Measurements from ENCODE around the gene AKT3.
"Not testable (repeated sequence)": the region's sequence is repeated elsewhere in the genome, so short reads cannot be mapped to it uniquely, and the experiment has no call there.

AKT3 gene

GRCh38 chr1:243693800-243694199, 156.2 kb downstream of the AKT3 start:
- DNase-seq (ENCODE audit: low spot score), result no peak

GRCh38 chr1:243686159-243686558, 163.9 kb downstream of the AKT3 start:
- DNase-seq (ENCODE audit: low spot score), result no peak

GRCh38 chr1:243680860-243681259, 169.2 kb downstream of the AKT3 start:
- no peak for DNase-seq (ENCODE audit: low spot score)

DNA sequence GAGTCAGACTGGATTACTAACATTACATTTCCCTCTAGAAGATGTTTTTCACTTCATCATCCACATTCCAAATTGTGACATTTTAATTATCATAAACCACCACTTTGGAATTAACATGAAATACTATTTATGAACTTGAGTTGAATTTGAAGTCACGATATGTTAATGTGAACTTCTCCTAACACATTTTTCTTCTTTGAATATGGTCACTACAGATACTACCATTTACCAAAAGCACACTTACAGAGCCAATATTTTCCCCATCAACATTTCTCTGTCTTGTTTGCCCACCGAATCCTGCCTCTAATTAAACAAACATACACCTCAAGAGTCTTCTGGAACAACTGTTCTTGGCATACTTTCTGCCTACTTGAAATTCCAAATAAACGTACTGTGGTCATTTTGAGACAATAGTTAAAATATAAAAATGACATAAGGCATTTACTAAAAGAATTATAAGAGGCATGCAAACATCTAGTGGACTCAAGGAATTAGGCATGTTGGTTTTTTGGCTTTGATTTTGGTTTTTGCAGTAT, 177.4 kb downstream of the AKT3 start:
- no peak for DNase-seq (ENCODE audit: low spot score)

- no peak for DNase-seq (ENCODE audit: low spot score)
Measured at GRCh38 chr1:243667591-243667990, 182.5 kb downstream of the AKT3 start.

DNA sequence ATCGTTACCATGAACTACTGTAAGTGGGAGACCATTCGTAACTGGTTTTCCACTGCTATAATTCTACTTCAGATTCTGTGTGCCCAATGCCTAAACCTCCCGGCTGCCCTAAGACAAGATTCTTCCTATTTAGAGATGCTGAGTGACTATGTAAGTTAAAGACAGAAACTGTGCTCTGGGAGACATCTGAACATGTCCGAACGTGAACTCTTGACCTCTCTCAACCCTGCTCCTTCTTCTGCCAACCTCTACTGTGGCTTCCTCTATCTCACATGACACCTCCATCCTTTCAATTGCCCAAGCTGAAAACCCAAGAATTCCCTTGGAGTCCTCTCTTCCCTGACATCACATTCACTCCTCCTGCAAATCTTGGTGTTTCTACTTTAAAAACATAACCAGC, 182.9 kb downstream of the AKT3 start:
- no peak for DNase-seq (ENCODE audit: low spot score)

GRCh38 chr1:243663651-243664050, 186.4 kb downstream of the AKT3 start:
- no peak for DNase-seq (ENCODE audit: low spot score)

DNA sequence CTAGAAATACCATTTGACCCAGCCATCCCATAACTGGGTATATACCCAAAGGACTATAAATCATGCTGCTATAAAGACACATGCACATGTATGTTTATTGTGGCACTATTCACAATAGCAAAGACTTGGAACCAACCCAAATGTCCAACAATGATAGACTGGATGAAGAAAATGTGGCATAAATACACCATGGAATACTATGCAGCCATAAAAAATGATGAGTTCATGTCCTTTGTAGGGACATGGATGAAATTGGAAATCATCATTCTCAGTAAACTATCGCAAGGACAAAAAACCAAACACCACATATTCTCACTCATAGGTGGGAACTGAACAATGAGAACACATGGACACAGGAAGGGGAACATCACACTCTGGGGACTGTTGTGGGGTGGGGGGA, 187.9 kb downstream of the AKT3 start:
- DNase-seq (ENCODE audit: low spot score), result not testable (repeated sequence)

GRCh38 chr1:243658594-243659105, 191.4 kb downstream of the AKT3 start:
- no peak for DNase-seq (ENCODE audit: low spot score)

DNA sequence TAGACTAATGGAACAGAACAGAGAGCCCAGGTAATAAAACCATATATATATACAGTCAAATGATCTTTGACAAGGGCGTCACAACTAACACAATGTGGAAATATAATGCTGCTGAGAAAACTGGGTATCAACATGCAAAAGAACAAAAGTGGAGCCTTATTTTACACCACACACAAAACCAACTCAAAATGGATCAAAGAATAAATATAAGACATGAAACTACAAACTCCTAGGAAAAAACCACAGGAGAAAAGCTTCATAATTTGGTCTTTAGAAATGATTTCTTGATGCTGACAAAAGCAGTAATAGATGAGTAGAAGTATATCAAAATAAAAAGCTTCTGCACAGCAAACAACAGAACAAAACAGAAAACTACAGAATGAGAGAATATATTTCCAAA, 192.2 kb downstream of the AKT3 start:
- DNase-seq (ENCODE audit: low spot score), result no peak

DNA sequence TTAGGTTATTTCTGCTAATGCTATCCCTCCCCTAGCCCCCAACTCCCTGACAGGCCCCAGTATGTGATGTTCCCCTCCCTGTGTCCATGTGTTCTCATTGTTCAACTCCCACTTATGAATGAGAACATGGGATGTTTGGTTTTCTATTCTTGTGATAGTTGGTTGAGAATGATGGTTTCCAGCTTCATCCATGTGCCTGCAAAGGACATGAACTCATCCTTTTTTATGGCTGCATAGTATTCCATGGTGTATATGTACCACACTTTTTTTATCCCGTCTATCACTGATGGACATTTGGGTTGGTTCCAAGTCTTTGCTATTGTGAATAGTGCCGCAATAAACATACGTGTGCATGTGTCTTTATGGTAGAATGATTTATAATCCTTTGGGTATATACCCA, 200.5 kb downstream of the AKT3 start:
- DNase-seq (ENCODE audit: low spot score), result not testable (repeated sequence)

- DNase-seq (ENCODE audit: low spot score), result no peak
Measured at GRCh38 chr1:243646841-243647240, 203.2 kb downstream of the AKT3 start.

GRCh38 chr1:243645281-243645680, 204.8 kb downstream of the AKT3 start:
- DNase-seq (ENCODE audit: low spot score), result no peak

- DNase-seq (ENCODE audit: low spot score), result peak; percentile 10
Measured at GRCh38 chr1:243642936-243643335, 207.1 kb downstream of the AKT3 start.

DNA sequence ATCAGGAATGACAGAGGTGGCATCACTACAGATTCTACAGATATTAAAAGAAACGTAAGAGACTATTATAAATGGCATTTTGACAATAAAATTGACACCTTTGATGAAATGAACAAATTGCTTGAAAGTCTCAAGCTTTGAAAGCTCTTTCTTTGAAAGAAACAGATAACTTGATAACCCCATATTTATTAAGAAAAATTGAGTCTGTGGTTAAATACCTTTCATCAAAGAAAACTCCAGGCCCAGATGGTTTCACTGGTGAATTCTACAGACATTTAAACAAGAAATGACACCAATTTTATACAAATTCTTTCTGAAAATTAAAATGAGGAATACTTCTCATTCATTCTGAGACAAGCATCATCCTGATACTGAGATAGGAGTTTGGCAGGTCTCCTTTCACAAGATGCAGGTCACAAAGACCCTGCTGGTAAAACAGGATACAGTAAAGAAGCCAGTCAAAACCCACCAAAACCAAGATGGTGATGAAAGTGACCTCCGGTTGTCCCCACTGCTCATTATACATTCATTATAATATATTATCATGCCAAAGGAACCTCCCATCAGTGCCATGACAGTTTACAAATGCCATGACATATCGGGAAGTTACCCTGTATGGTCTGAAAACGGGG, 210.9 kb downstream of the AKT3 start:
- no peak for DNase-seq (ENCODE audit: low spot score)

GRCh38 chr1:243638186-243638585, 211.9 kb downstream of the AKT3 start:
- no peak for DNase-seq (ENCODE audit: low spot score)

DNA sequence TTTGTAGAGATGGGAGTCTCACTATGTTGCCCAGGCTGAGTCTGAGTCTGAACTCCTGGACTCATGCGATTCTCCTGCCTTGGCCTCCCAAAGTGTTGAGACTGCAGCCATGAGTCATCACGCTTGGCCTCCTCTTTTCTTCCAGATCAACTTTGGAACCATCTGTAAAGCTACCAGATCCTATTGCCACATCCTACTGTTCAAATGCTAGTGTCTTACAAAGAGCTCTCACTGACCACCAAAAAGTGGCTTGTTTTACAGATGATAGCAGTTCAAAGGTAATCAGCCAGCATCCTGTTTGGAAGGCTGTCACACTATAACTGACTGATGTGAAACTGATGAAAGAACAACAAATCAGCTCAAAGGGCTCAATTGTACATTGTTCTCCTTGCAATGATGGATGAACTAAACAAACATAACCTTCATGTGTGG, 221.6 kb downstream of the AKT3 start:
- DNase-seq (ENCODE audit: low spot score), result no peak

DNA sequence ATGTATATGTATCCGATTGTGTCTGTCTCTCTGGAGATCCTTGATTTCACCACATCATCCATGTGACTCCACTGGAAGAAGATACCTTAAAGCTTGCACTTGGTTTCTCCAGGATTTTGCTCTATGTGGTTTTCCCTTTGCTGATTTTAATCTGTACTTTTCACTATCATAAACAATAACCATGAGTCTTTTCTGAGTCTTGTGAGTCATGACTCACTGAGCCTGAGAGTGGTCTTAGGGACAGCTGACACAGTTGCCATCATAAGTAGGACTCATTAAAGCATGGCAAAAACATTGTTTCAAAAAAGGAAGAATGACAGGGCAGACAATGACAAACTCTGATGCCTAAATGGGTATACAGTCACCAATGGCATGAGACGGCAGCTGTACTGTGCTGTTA, 226.2 kb downstream of the AKT3 start:
- DNase-seq (ENCODE audit: low spot score), result peak; percentile 38

GRCh38 chr1:243621973-243622372, 228.1 kb downstream of the AKT3 start:
- DNase-seq (ENCODE audit: low spot score), result no peak

- DNase-seq (ENCODE audit: low spot score), result no peak
Measured at GRCh38 chr1:243620096-243620495, 229.9 kb downstream of the AKT3 start.

GRCh38 chr1:243609698-243610097, 240.3 kb downstream of the AKT3 start:
- no peak for DNase-seq (ENCODE audit: low spot score)

DNA sequence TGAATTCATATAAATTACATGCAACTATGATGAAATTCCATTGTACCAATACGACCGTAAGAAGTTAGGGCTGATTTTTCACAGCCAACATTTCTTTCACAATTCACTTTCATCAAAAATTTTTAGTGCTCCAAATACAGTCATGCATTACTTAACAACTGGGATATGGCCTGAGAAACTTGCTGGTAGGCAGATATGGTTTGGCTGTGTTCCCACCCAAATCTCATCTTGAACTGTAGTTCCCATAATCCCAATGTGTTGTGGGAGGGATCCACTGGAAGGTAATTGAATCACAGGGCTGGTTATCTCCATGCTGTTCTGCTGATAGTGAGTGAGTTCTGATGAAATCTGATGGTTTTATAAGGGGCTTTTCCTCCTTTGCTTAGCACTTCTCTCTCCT, 244.4 kb downstream of the AKT3 start:
- DNase-seq (ENCODE audit: low spot score), result no peak

GRCh38 chr1:243601720-243602119, 248.3 kb downstream of the AKT3 start:
- DNase-seq (ENCODE audit: low spot score), result no peak

GRCh38 chr1:243598433-243598832, 251.6 kb downstream of the AKT3 start:
- peak; percentile 47 for DNase-seq (ENCODE audit: low spot score)

Measured in RKO (cell line).